C4-2B (cell line): Measurements from ENCODE around the gene GALNT7.

Experiments used
- CTCF ChIP-seq: fragments of 450-650 bp; conservative IDR thresholded peaks from 2 replicates; pipeline ENCODE4 v1.5.1; 2017; ENCODE audit warnings: mild to moderate bottlenecking
- ZFX ChIP-seq: fragments of 450-650 bp; IDR thresholded peaks from 2 replicates; pipeline ENCODE4 v1.6.1; 2017

- TF ChIP-seq CTCF (no peak), ZFX (no peak)
Observed at GRCh38 chr4:173227756-173228155, 59.1 kb downstream of the GALNT7 start.
